Skeletal muscle tissue (tissue), 4 donors: ENCODE data around the gene GNG7. TPM values are rescaled to one million over a fixed set of nuclear protein-coding genes. Genes with fewer than 3 reads are reported as not detected.
"Not testable (repeated sequence)": the region's sequence is repeated elsewhere in the genome, so short reads cannot be mapped to it uniquely, and the experiment has no call there.

Experiments
- H3K27ac ChIP-seq: one replicate; pipeline ENCODE4 v1.7.0; 2013; ENCODE audit warnings: mild to moderate bottlenecking, low read depth, low read length, inconsistent platforms
- H3K27me3 ChIP-seq, 3 donors: one replicate each; pipeline ENCODE4 v1.7.0; 2013; ENCODE audit warnings: low read length in 3 of 3; ENCODE audit not compliant: control insufficient read depth in 3 of 3, insufficient read depth in 3 of 3
- H3K36me3 ChIP-seq, 3 donors: one replicate each; pipeline ENCODE4 v1.7.0; 2013; ENCODE audit warnings: low read length in 3 of 3; ENCODE audit not compliant: control insufficient read depth in 3 of 3, insufficient read depth in 3 of 3
- H3K4me1 ChIP-seq, 3 donors: one replicate each; pipeline ENCODE4 v1.7.0; 2013; ENCODE audit warnings: low read length in 3 of 3, mild to moderate bottlenecking in 3 of 3; ENCODE audit not compliant: control insufficient read depth in 3 of 3, insufficient read depth in 3 of 3
- H3K4me3 ChIP-seq, 3 donors: one replicate each; pipeline ENCODE4 v1.7.0; 2013; ENCODE audit warnings: low read length in 3 of 3
- H3K9ac ChIP-seq, 3 donors: one replicate each; pipeline ENCODE4 v1.7.0; 2013; ENCODE audit warnings: low read length in 3 of 3, mild to moderate bottlenecking in 3 of 3, moderate library complexity in 2 of 3, low read depth in 1 of 3
- H3K9me3 ChIP-seq, 3 donors: one replicate each; pipeline ENCODE4 v1.7.0; 2013; ENCODE audit warnings: low read length in 3 of 3; ENCODE audit not compliant: control insufficient read depth in 3 of 3
- total RNA-seq: library from RNA; depleted of rRNA; stranded (reverse); fragments of >200 nt; gene quantifications from one replicate; pipeline ENCODE4 v1.2.3, GENCODE V29; 2014
- donor health status: Osteomylitis.

The GNG7 gene
- total RNA-seq, 1 donor from 2014 or later = 1.6 TPM

DNA sequence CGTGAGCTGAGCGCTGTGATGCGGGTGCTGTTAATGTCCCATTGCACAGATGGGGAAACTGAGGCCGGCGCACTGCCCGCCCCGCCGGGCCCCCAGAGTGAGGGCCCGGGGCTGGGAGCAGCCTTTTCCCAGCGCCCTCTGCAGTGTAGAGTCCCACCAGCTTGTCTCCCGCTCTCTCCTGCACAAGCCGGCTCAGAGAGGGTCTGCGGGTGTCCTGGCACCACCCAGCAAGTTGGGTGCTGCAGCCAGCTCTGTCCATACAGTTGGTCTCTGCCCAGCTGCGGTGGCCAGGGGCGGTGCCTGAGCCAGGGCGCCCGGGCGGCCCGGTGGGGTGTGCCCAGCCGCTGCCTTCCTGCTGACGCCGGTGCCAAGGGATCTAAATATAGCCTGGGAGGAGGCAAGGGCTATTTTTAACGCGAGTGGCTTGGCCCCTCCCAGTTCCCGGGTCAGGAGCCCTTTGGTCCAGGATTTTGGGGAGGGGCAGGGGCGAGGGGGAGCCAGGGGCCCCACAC, 207.3 kb downstream of the GNG7 start:
- Histone ChIP-seq H3K36me3 (no peaks in the 10 kb centered on the region), H3K9me3 (no peaks in the 10 kb centered on the region), H3K4me3 (peak overlapping the region; percentile 75 to 77 (median 76)), H3K27me3 (no peaks in the 10 kb centered on the region), H3K27ac (peak overlapping the region; percentile 96), H3K4me1 (peaks cover 39 to 58% (median 46%) of the 10 kb centered on the region in 3 donors), H3K9ac (peak overlapping the region; percentile 82 to 85 (median 85))

- Histone ChIP-seq H3K9me3 (no peaks in the 10 kb centered on the region), H3K4me3 (peak overlapping the region; percentile 75 to 77 (median 76)), H3K9ac (peak overlapping the region; percentile 82 to 85 (median 85)), H3K4me1 (peaks cover 38 to 57% (median 46%) of the 10 kb centered on the region in 3 donors), H3K36me3 (no peaks in the 10 kb centered on the region), H3K27me3 (no peaks in the 10 kb centered on the region), H3K27ac (peak overlapping the region; percentile 96)
Measured at GRCh38 chr19:2494447-2495129, 207.9 kb downstream of the GNG7 start.

- Histone ChIP-seq H3K27me3 (no peaks in the 10 kb centered on the region), H3K36me3 (no peaks in the 10 kb centered on the region), H3K4me1 (peaks cover 39 to 58% (median 47%) of the 10 kb centered on the region in 3 donors), H3K27ac (peak overlapping the region; percentile 96), H3K9me3 (no peaks in the 10 kb centered on the region), H3K4me3 (peak overlapping the region; percentile 52 to 76 (median 75)), H3K9ac (peak overlapping the region in 2 of 3 donors; percentile 82 to 85)
Measured at GRCh38 chr19:2494084-2494446, 208.4 kb downstream of the GNG7 start.

DNA sequence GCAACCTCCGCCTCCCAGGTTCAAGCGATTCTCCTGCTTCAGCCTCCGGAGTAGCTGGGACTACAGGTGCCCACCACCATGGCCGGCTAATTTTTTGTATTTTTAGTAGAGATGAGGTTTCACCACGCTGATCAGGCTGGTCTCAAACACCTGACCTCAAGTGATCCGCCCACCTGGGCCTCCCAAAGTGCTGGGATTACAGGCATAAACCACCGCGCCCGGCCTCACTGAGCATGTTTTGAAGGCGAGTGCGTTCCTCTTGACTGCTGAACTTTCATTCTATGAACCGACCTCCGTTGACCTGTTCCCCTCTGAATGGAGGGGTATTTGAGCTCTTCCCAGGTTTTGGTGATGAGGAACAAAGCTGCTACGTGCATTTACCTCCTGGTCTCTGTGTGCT, 209.0 kb downstream of the GNG7 start:
- H3K36me3 ChIP-seq, H3K9me3 ChIP-seq, H3K4me3 ChIP-seq, H3K27ac ChIP-seq, H3K9ac ChIP-seq, H3K27me3 ChIP-seq: not testable (repeated sequence)
- H3K4me1 ChIP-seq = peaks cover 43 to 61% (median 49%) of the 10 kb centered on the region in 3 donors

GRCh38 chr19:2492870-2493269, 209.6 kb downstream of the GNG7 start:
- H3K9me3 ChIP-seq = no peaks in the 10 kb centered on the region
- H3K36me3 ChIP-seq = no peaks in the 10 kb centered on the region
- H3K4me1 ChIP-seq = peaks cover 45 to 63% (median 54%) of the 10 kb centered on the region in 3 donors
- H3K27ac ChIP-seq = no peak overlapping the region
- no peak overlapping the region for H3K4me3 ChIP-seq
- no peaks in the 10 kb centered on the region for H3K27me3 ChIP-seq
- H3K9ac ChIP-seq = no peak overlapping the region

GRCh38 chr19:2491130-2491801, 211.2 kb downstream of the GNG7 start:
- Histone ChIP-seq H3K36me3 (no peaks in the 10 kb centered on the region), H3K9ac (peak overlapping the region in 1 of 3 donors; percentile 25), H3K9me3 (no peaks in the 10 kb centered on the region), H3K4me1 (peaks cover 44 to 52% (median 51%) of the 10 kb centered on the region in 3 donors), H3K27ac (no peak overlapping the region), H3K4me3 (peak overlapping the region in 2 of 3 donors; percentile 22 to 35), H3K27me3 (no peaks in the 10 kb centered on the region)

GRCh38 chr19:2490659-2491058, 211.8 kb downstream of the GNG7 start:
- Histone ChIP-seq H3K9ac (peak overlapping the region in 1 of 3 donors; percentile 25), H3K9me3 (no peaks in the 10 kb centered on the region), H3K27ac (no peak overlapping the region), H3K4me3 (no peak overlapping the region), H3K27me3 (no peaks in the 10 kb centered on the region), H3K4me1 (peaks cover 38 to 46% (median 45%) of the 10 kb centered on the region in 3 donors), H3K36me3 (no peaks in the 10 kb centered on the region)

DNA sequence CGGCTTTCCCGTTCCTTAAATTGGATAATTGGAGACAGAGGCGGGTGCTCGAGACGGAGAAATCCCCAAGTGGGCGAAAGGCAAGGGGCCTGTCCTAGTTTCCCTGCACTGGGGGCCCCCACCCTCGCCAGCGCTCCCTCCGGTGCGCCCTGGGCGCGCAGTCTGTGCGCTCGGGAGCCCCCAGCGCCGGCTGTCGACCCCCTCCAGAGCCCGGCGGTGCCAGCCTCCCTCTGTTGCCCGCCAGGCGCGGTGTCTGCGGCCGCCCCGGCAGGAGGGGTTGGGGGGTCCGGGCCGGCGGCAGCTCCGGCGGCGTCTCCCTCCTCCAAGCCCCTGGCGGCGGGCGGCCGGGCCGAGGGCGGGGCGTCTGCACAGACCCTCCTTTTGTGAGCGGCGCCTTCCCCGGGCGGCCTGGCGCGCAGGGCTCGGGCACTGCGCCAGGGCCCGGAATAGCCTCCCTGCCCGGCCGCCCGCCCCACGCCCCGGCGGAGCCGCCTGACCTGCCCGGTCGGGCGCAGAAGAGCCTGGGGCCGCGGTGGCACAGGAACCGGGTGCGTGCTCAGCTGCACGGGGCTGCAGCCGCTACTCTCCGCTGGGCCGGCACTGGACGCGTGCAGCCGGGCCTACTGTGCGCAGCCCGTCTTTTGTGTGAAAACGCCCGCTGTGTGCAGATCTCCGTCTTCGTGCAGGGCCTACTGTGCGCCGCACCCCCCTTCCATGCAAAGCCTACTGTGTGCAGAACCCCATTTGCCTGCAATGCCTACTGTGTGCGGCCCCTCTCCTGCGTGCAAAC, 213.4 kb downstream of the GNG7 start:
- Histone ChIP-seq H3K9me3 (no peaks in the 10 kb centered on the region), H3K36me3 (no peaks in the 10 kb centered on the region), H3K4me1 (peaks cover 27 to 34% (median 33%) of the 10 kb centered on the region in 3 donors), H3K9ac (peak overlapping the region; percentile 62 to 84 (median 70)), H3K27me3 (no peaks in the 10 kb centered on the region), H3K27ac (peak overlapping the region; percentile 44), H3K4me3 (peak overlapping the region; percentile 33 to 64 (median 60))

DNA sequence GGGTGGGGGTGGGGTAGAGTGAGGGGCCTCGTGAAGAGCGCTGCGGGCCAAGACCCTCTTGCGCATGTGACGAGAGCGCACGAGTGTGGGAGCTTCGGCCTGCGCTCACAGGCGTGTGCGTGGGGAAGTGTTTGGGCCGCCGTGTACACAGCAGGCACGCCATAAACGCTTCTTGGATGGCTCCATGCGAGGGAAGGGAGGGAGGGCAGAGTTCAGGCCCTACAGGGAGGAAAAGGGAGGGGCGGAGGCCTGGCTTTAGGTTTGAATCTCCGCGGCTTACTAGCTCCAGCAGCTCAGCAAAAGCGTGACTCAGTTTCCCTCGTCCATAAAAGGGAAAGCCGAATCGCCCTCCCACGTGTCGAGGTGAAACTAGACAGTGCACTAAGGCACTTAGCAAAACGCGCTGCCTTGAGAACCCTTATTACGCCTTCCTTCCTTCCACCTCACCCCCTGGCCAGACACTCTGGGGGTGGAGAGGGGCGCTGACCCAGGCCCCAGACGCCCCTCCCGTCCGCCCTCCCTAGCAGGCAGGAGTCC, 214.0 kb downstream of the GNG7 start:
- Histone ChIP-seq H3K4me3 (peak overlapping the region; percentile 26 to 59 (median 54)), H3K4me1 (peaks cover 27 to 33% (median 31%) of the 10 kb centered on the region in 3 donors), H3K27me3 (no peaks in the 10 kb centered on the region), H3K9ac (peak overlapping the region; percentile 62 to 84 (median 70)), H3K36me3 (no peaks in the 10 kb centered on the region), H3K9me3 (peaks cover 0 to 3% (median 0%) of the 10 kb centered on the region in 3 donors), H3K27ac (peak overlapping the region; percentile 44)
